GM18870 (cell line): ENCODE results near the gene FANCI.

Experiments
- ATAC-seq: cut with Tn5 transposase; IDR thresholded peaks from one replicate; pipeline ENCODE4 v1.9.1; 2021; ENCODE audit warnings: moderate library complexity; ENCODE audit not compliant: unreplicated experiment

The FANCI gene

DNA sequence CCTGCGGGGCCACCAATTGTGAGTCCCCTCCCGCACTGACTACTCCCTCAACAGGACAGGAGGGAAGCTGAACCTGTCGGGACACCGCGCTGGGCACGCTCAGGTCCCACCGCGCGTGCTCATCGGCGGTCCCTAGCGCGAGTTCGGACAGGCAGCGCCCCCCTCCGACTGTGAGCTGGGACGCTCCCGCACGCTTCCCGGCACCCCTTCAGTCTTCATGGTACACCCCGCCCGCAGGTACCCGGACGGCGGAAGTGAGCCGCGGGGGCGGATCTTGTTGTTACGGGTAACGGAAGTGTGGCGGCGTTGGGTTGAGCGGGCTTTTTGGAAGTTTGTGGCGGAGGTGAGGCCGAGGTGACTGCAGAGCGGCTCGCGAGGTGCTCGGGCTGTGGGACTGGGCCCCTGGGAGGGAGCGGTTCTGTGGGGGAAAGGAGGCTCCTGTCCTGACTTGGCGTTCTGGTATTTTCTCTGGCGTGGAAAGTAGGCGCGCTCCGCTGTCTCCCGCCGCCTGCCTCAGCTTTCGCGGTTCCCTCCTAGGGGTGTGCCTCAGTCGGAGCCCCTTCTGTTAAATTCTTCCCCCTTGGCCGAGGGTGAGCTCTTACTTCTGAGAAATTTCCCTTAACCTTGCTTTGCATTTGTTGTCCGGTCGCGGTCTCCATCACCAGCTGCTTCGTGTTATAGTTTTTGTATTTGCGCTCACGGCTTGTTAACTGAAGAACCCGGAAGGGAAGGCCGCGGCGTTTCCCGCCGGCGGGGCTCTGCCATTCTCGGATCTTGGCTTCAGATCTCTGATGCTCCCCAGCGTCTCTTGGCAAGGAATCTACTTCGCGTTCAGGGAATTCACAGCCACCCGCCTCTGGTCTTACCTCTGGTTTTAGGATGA, at the start of gene FANCI:
FANCI (plus strand) TSS at position 289 of the 883 bp plus-strand sequence. CDS start 3,669 bp downstream, outside the sequence.
- peak; percentile 85 for ATAC-seq

DNA sequence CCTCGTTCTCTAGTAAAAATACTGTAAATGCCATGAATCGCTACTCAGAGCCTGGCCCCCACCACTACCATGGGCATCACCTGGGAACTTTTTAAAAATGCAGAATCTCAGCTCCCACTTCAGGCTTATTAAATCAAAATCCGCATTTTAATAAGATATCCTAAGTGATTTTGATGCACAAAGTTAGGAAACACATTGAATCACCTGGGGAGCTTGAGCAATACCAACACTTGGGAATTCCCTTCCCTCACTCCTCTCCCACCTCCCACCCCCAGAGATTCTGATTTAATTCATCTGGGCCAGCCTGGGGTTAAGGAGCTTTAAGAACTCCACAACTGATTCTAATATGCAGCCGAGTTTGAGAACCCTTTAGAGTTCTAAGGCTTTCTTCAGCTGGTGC, 49.2 kb upstream of the FANCI start:
- no peak for ATAC-seq

DNA sequence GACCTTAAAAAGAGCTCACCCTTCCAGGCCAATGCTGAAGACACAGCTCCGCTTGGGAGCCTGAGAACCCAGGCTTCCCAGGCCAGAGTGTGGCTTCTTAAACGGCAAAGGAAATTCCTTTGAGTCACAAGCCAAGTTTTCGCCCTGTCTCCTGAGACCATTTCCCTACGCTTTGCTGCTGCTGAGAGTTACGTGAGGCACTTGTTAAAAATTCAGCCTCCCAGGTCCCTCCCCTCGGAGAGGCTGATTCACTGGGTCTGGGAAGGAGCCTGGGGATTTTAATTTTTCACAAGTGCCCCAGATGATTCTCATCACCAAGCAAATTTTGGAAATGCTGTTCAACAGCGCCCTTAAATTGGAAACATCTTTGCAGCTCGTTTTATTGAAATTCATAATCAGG, 47.9 kb upstream of the FANCI start:
- ATAC-seq, result no peak

DNA sequence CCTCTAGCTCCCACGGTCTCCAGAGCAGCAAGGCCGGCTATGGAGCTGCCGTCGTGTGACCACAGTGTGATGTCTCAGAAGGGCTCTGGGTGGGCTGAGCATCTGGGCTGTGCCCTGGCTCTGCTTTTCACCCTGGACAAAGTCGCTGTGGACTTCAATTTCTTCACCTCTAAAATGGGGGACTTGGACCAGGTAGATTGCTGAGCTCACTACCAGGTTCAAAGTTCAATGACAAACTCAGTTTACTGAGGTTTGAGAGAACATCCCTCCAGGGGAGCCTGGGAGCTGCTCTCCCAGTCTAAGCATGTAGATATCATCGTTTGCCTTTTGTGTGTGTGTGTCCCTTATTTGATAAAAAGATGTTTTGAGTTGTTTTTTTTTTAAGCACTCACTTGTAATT, 47.5 kb upstream of the FANCI start:
- no peak for ATAC-seq

DNA sequence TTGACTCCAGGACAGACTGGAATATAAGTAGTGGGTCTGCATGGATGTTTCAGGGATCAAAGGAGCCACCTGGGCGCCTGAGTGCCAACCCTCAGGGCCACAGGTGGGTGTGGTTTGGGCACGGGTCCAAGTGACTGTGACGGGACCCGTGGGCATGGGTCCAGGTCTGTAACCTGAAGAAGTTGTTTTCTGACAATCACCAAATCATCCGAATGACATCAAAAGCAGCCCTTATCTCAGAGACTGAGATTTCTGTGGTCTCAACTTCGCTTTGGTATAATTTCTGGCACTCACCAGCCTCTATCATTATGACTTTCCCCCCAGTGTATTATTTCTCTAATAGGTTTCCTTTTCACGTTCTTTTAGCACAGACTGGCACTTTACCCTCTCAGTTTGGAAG, 46.8 kb upstream of the FANCI start:
- no peak for ATAC-seq

DNA sequence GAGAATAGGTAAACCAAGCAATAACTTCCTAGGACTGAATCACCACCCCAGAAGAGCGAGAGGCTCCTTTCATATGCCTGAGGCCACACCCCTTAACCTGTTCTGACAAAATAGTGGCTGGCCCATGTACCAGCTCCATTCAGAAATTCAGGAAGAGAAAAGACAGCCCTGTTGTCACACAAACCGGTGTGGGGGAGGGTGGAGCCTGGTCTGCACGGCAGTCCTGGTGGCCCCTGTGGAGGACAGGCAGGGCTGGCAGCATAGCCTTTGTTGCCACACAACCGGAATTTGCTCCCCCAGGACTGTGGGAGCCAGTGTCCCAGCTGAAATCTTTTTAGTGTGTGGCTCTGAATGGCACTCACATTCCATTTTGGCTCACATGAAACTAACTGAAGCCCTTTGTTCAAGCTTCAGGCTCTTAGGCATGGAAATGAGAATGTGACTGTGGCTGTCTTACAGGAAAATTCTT, 46.2 kb upstream of the FANCI start:
- no peak for ATAC-seq

DNA sequence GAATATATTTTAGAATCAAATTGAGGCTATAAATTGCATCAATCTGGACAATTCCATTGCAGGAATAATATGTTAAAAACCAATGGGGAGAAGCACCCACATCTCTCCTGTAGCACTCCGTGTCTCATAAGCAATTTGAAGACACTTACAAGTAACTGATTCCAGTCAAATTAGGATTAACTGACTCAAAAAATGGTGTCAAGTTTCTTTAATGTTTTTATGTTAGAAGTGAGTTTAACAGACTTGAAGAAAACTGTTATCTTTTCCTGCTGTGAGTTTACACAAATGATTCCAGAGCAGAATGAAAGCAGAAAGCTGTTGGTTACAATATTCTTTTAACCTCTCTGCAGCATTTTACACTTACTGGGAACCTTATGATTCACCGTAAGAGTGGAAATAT, 45.6 kb upstream of the FANCI start:
- ATAC-seq, result no peak

DNA sequence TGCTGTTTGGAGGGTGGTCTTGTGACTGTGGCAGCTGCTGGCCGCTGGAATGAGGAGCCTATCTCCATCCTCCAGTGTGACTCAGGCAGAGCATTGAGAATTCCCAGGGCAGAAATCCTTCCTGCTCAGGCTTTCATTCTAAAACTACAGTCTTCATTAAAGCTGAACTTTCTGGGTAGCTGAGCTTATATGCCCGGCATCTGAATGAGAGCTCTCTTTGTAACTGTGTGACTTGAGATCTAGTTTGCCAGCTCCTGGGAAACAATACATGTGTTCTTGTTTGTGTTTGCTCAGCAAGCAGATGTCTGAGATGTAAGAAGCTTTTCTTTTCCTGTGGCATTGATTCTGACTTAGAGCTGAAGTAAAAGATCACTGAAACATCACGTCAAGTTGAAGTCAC, 44.8 kb upstream of the FANCI start:
- ATAC-seq, result no peak

DNA sequence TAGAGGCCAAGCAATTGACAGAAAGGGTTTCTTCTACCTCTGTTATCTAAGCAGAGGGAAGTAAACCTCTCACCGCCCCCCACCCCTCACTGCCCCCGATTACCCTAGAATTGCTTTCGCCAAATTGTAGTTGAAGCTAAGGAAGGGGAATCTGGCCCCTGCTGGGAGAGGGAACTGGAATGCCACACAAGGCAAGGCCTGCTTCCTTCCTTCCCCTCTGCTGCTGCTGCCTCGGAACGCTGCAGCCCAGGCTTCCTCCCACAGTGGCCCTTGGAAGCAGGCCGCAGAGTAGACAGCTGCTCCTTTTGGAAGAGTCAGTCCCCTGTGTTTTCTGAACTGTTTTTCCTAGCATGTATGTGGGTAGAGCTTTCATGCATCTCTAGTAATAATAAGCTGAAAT, 44.0 kb upstream of the FANCI start:
- ATAC-seq, result no peak

DNA sequence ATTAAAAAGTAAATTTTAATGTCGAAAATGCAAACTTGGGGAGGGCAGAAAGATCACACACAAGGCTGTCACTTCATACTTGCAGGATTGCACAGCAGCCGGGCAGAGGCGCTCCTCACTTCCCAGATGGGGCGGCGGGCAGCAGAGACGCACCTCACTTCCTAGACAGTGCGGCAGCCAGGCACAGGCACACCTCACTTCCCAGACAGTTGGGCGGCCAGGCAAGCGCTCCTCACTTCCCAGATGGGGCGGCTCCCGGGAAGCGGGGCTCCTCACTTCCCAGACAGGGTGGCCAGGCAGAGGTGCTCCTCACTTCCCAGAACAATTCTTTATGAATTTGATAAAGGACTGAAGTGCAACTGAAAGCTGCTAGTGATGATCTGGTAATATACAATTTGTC, 43.6 kb upstream of the FANCI start:
- ATAC-seq, result no peak

DNA sequence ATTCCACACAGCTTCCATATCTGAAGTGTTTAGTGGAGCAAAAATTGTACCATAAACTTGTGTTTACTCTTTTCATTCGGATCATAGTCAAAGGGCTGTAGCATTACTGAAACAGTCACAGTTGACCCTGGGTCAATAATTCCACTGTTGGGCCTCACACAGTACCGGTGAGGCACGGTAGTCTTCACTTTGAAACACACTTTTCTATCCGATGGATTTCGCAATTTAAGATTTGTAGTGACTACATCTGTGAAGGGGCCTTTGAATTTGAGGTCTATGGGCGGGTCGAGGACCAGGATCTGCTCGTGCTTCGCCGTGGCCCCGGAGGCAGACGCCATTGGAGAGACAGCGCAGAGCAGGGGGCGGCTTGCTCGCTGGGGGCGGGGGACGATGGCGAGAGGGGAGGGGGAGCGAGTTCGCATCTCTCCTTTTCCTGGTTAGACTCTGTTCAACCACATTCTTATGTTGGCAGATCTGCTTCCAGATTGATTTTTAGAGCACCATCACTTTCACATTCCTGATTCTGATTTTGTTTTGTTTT, 42.2 kb upstream of the FANCI start:
- ATAC-seq, result no peak

DNA sequence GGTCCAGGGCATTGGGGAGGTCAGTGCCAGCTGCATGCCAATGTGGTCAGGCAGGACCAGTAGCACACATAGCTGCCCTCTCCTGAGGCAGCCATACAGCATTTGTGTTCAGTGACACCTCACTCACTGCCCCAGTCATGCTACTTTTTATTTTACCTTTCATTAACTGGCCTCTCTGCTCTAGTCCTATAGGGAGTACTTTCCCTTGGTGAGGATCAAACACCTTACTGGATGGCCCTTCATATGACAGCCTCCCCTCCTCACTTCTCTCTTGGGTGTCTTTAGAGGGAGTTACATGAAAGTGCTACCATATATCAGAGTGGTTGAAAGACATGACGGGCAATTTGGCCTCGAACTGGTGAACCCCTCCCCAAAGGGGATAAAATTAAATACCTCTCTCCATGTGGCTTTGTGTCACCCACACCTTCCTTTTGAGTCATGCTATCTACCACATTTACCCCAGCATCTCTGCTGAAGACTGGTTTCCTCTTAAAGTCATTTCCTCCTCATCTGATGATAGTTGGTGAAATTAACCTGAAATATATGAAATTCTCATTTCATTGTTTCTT, 40.0 kb upstream of the FANCI start:
- ATAC-seq, result no peak

DNA sequence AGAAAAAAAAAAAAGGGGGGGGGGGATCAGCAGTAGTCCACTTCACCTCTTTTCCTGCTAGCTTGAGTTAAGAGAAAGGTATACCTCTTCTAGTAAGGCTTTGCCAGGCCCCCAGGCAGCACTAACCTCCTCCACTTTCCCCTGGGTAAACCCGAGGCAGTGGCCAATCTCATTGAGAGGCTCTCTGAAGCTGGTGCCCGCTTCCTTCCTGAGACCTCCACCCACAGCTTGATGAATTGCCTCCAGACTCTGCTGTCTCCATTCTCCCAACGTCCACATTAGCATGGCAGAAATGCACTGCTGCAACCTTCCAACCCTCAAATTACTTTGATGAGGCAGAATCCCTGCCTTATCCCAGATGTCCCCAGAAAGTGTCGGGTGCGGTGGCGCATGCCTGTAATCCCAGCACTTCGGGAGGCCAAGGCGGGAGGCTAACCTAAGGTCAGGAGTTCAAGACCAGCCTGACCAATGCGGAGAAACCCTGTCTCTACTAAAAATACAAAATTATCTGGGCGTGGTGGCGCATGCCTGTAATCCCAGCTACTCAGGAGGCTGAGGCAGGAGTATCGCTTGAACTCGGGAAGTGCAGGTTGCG, 37.7 kb upstream of the FANCI start:
- ATAC-seq, result no peak

DNA sequence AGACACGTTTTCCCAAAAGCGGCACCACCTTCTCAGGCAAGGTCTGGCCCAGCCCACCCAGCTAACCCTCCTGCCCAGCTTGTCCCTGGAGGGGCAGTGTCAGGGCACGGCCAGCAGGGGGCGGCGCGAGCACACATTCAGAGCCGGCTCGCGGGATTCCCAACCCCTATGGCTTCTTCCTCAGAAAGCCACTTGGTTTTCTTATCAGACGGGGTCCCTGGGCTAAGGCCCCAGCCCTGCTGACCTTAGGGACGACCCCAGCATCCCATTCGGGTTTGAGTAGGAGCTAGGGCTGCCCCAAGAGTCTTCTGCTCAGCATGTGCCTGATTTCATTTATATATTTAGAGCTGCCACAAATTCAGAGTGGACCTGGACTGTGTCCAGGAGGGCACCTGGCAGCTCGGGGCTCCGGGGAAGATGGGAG, 36.9 kb upstream of the FANCI start:
- no peak for ATAC-seq

DNA sequence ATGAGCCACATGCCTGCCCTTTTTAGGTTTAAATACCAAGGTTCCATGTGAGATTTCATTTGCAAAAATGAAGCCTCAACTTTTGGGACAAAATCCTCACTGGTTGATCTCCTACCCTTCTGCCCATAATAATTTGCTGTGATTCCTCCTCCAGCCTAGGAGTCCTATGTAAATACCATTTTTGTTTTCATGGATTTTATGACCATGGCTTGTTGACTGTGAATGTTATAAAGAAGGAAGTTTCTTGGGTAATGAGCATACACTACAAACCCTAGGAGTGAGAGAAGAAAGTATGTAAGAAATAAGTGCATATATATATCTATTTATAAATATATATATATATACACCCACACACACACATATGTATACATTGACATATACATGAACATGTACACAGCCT, 35.5 kb upstream of the FANCI start:
- no peak for ATAC-seq

DNA sequence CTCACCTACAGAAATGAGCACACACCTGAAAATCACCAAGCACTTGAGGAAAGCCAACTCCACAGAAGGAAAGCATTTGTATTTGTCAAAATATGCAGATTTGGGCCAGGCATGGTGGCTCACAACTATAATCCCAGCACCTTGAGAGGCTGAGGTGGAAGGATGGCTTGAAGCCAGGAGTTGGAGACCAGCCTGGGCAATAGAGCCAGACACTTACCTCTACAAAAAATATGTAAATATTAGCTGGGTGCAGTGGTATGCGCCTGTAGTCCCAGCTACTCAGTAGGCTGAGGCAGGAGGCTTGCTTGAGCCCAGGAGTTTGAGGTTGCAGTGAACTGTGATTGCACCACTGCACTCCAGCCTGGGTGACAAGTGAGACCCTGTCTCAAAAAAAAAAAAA, 34.7 kb upstream of the FANCI start:
- no peak for ATAC-seq

DNA sequence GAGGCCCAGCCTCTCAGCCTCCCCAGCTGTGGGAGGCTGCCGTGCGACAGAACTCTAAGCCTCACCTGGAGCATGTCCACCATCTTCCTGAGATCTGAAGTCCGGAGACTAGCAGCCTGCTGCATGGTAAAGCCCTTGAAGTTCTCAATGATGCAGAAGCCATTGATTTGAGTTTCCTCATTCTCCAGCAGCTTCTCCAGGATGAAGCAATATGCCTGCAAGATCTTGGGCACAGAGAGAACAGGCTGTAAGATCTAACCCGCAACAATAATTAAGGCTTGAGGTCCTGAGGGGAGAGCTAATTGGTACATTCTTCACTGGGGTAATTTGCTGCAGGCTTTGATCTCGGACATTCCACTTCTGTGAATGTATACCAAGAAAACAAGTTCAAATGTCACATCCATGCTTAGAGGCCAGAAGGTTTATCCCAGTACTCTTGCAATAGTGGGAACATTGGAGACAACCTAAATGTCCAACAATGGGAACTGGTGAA, 32.1 kb upstream of the FANCI start:
- ATAC-seq, result no peak

DNA sequence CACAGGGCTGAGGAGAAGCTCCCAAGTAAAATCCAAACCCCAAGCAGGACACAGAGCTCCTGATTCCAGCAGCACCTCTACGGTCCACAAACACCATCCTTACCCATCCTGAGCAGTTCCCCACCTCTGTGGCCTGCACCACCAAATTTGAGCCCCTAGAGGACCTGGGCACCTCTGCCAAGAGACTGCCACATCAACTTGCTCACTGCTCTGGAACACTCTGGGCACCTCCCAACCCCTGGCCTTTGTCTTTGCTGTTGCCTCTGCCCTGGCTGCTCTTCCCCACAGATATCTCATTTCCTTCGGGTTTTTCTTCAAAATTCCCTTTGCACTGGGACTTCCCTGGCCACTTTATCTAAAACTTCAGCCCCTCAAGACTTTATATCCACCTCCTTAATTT, 28.2 kb upstream of the FANCI start:
- ATAC-seq, result no peak

DNA sequence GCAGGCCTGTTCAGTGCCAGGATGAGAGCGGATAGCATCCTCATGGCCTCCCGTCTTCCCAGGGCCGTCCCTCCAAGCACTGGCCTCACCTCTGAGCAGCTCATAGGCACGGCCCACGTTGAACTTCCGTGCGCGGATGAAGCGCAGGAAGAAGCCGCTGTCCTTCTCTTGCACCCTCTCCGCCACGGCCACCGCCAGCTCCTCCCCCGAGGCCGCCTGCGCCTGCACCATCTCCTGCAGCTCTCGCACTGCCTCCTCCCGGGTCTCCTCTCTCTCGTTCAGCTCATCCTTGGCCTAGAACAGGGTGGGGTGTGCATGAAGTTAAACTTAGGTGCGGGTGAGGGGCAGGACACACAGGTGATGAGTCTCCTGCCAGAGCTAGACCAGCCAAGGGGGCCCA, 26.7 kb upstream of the FANCI start:
- ATAC-seq, result no peak

DNA sequence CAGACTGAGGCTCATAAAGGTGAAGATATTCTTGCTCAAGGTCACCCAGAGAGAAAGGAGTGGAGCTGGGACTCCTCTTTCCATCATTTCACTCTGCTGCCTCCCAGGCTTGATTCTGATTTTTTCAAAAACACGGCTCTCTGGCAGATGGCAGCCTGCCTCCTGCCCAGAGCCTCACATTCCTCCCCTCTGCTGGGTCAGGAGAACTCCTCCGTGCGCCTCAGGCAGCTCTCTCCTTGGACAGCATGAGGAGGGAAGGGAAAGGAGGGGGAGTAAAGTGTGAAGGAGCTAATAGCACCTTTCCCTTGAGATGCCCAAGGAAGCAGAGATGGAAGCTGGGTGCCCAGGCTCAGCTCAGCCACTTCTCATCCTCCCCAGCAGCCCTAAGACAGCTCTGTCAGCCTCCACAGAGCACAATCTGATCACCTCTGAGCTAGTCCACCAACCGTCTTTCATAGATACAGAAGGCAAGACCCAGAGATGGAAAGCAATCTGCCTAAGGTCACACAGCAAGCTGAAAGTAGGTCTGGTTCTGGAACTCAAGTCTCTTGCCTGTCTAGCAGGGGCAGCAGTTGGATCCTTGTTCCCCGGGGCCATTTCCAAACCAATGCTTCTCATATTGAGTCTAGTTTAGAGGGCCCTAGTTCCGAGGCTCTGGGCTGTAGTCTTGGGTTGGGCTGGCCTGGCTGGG, 25.9 kb upstream of the FANCI start:
- ATAC-seq, result no peak

DNA sequence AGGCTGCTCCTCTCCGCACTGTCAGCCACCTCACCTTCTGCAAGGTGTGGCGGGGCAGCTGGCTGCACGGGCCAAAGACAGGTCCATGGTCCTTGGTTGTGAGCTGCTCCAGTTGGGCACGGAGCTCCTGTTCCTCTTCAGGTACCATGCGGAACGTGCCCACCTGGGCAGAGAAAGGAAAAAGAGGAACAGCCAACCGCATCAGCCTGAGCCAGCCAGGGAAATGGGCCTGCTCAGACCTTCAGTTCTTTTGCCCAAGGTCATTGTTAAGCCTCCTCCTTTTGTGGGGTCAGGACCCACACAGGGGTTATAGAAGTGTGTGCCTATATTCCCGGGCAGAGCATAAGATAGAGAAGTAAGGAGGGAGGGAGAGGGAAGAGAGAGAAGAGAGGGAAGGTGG, 25.2 kb upstream of the FANCI start:
- no peak for ATAC-seq
